SKM-1 treated with dmso at 0.1 percent for 144 hours (cell line): ENCODE data around the gene HMGB4.

Experiments used
- DNase-seq: peaks from one replicate; lab custom pipeline; 2025; ENCODE audit not compliant: unreplicated experiment; lab: John Stamatoyannopoulos, UW

HMGB4 gene, protein sequence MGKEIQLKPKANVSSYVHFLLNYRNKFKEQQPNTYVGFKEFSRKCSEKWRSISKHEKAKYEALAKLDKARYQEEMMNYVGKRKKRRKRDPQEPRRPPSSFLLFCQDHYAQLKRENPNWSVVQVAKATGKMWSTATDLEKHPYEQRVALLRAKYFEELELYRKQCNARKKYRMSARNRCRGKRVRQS

DNA sequence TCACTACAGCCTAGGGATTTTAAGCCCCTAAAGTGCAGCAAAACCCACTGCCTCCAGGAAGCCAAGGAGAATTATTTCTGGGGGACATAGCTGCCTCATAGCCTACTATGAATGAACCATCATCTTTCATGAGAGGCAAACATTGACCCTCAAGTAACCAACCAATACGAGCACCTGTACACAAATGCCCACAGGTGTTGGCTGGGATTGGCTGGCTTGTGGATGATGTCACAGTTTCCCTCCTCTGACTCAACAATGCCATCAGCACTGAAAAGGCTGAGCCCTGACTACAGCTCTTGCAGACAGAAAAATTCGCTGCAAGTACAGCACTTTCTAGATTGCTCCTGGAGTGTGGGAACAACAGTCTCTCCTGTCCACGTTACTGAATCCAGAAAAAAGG, at the start of gene HMGB4:
Gene HMGB4 (plus strand): TSS at position 301 of the 400 bp plus-strand sequence. CDS start 113 bp downstream, outside the sequence.
- no peak for DNase-seq

DNA sequence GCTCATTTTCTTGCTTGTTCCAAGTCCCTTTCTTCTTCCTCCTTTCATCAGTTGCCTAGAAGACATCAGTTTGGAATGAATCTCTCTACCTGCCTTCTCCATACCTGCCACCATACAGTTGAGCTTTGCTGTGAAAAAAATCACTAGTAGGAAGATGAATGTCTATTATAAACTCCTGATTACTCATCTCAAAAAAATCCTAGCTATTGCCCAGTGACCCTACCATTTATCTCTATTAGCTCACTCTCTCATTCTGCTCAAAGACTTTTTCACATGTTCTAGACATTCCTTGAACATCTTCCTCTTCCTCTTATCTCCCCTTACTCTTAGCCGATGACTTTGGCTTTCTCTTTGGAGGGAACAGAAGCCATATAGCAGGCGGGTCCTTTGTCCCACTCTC, 49.7 kb upstream of the HMGB4 start:
- no peak for DNase-seq

GRCh38 chr1:33815061-33815460, 48.8 kb upstream of the HMGB4 start:
- no peak for DNase-seq

DNA sequence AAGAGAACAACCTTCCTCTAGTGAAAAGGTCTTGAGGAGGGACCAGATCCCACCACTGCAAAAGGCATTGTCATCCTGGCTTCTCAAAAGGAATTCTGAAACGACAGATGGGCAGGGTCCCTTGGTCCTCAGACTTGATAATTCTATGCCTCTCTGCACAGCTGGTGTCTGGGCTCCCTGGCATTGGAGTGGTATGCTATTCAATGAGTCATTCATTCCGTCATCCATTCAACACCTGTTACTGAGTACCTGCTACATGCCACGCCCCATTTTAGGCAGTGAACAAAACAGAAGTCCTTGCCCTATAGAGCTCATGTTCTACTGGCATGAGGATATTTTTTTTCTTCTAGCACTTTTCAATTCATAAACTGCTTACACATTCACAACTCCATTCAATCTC, 45.8 kb upstream of the HMGB4 start:
- DNase-seq: no peak

DNA sequence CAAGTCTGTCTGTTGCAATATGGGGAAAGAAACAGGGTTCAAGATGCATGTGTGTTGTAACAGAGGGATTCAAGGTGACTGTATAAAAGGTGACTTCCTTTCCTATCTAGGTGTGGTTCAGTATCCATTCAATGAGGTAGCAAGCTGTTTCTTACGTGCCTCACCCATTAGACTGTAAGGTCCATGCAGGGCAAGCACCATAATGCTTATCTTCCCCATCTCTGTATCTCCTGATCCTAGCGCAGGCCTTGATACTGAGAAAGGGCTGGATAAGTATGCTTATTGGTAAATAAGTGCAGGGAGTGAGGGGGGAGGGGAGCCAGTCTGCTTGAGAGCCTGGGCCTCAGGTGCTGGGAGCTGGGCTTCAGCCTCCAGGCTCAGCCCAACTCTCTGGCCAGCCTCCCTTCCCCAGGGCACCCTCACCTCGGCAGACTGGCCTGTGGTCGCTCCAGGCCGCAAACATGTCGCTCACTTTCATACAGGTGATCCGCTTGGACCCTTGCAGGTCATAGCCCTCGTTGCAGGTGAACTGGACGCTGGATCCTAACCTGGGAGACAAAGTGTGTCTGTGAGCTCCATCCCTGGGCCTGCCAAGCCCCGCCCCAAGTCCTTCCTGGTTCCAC, 44.5 kb upstream of the HMGB4 start:
- no peak for DNase-seq

- DNase-seq: no peak
These were observed 44.0 kb upstream of the HMGB4 start for GRCh38 chr1:33819913-33820311.

- DNase-seq: no peak
These were observed 43.1 kb upstream of the HMGB4 start for GRCh38 chr1:33820804-33821203.

GRCh38 chr1:33821291-33821690, 42.6 kb upstream of the HMGB4 start:
- no peak for DNase-seq

DNA sequence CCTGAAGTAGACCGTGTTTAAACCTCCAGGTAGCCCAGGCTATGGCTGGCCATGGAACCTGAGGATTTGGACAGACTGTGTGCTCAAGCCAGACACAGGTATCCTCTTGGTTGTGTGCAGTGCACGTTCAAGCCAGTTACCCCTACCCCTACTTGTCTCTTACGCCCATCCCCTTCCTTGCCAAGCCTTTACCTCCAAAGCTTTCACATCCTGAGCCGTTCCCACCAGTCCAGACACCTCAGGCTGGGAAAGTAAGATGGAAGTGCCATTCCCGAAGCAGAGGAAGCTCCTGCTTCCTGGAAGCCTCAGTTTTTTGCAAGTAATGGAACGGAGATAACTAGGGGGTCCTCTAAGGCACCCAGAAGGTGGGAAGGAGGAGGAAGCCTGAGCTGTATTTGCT, 41.5 kb upstream of the HMGB4 start:
- no peak for DNase-seq

GRCh38 chr1:33823401-33823800, 40.5 kb upstream of the HMGB4 start:
- DNase-seq: no peak

DNA sequence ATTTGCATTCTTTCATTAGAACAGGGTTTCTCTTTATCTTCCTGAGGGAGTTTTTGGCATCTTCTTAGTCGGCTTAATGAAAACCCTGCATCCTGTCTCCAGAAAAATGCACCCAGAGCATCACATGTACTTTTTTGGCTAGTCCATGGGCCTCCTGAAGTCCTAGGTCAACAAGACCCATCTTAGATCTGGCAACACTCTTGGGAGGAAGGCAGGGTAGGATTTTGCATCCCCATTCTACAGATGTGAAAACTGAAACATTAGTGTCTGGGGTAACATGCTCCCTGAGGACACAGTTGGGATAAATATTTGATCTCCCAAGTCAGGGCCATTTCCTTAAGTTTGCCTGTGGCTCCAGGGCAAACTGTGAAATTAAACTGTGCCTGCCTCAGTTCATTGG, 40.0 kb upstream of the HMGB4 start:
- no peak for DNase-seq

DNA sequence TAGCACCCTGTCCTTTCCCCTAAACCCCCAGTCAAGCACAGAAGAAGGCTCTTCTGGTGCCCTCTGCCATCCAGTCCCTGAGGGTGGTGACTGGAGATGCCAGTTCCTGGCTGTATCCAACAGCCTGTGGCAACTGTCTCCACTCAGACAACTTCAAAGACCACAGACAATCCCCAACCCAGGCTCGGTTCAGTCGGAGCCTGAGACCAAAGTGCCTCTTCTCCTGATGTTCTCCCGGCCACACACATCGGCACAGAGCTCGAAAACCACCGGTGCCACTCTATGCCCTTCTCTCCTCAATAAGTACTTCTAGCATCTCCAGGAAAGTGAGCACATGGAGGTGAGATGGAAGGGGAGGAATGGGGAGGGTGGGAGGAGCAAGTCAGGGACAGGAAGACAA, 39.6 kb upstream of the HMGB4 start:
- DNase-seq: no peak

DNA sequence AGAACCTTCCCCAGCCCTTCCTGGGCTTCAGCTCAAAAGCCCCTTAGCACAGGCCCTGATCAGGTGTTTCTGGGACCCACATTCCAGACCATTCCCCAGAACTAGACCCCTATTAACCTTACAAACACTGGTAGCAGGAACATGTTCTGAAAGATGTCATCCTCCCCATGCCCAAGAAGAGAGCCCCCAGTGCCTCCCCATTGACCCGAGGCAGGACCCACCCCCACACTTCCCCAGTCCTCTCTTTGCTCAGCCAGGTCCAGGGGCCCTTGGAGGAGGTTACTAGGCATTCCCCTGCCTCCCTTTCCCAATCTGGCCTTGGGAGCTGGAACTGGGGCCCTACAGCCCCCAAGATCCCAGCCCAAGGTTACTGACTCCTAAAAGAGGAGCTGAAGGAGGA, 38.9 kb upstream of the HMGB4 start:
- no peak for DNase-seq

DNA sequence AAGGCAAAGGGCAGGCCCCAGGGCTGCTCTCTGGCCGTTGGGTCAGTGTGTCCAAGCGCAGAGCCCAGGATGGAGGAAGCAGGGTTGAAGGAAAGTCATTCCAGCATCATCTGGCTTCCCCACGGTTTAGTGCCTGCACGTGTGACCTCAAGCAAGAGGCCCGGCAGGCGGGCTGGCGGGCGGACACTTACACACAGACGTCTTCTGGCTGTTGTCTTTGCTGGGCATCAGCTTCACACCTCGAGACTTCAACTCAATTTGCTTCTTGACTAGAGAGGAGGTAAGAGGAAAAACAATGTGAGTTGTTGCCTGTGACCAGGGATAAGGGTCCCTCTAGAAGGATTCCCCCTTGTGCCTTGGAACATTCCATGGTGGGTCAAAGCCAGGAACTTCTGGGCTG, 38.4 kb upstream of the HMGB4 start:
- DNase-seq: no peak

DNA sequence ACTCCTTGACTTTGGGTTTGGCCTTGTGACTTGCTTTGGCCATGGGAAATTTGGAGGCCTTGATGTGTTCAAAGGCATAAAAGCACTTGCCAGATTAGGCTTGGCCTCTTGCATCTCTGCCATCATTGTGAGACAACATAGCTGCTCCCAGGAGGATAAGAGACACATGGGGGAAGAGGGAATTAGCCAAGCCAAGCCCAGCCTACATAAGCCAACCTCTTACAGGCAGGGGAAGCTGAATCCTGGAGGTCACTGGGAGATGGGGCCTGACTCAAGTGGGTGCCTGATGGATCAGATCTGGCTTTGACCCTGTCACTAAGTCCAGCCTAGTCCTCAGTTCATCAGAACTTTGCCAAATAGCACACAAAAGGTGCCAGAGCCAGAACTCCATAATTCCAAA, 37.6 kb upstream of the HMGB4 start:
- DNase-seq: no peak

- DNase-seq: no peak
These were observed 37.2 kb upstream of the HMGB4 start for GRCh38 chr1:33826711-33827110.

GRCh38 chr1:33828059-33828458, 35.8 kb upstream of the HMGB4 start:
- DNase-seq: no peak

GRCh38 chr1:33828654-33829053, 35.2 kb upstream of the HMGB4 start:
- no peak for DNase-seq

GRCh38 chr1:33836911-33837310, 27.0 kb upstream of the HMGB4 start:
- no peak for DNase-seq

- DNase-seq: no peak
These were observed 26.2 kb upstream of the HMGB4 start for GRCh38 chr1:33837635-33838034.

GRCh38 chr1:33841494-33841893, 22.4 kb upstream of the HMGB4 start:
- no peak for DNase-seq

DNA sequence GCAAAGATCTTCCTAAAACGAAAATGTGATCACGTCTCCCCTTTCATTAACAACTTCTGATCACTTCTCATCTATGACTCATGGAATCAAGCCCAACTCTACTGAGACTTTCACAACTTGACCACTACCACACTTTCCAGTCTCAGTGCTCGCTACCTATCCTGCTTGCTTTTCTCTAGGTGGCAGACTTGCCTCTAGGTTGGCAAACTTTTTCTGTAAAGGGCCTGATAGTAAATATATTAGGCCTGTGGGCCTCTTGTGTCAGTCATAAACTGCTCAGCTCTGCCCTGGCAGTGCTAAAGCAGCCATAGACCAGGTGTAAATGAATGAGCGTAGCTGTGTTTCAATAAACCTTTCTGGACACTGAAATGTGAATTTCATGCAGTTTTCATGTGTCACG, 21.5 kb upstream of the HMGB4 start:
- DNase-seq: no peak

DNA sequence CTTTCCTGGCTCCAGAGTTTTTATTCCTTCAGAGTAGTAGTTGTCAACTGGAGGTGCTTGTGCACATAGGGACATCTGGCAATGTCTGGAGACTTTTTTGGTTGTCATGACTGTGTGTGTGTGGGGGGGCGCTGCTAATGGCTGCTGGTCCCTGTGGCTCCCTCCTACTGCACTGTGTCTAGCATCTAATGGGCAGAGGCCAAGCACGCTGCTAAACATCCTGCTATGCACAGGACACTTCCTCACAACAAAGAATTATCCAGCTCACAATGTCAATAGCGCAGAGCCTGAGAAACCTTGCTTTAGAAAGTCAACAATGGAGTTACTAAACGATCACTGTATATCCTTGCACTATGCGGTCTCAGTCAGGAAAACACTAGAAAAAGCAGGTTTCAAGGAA, 19.7 kb upstream of the HMGB4 start:
- DNase-seq: no peak
